Heart right ventricle (tissue), 16 donors: Measurements from ENCODE around the gene ZFAND3. TPM values are rescaled to one million over a fixed set of nuclear protein-coding genes. Genes with fewer than 3 reads are reported as not detected.

ENCODE experiments used
- ATAC-seq, 8 donors: fragments of 200-7000 bp; cut with Tn5 transposase; one replicate each; pipeline ENCODE4 v1.9.1; 2020; ENCODE audit warnings: mild to moderate bottlenecking in 8 of 8, moderate library complexity in 8 of 8, moderate number of reproducible peaks in 1 of 8
- DNase-seq, 2 donors: peaks; one replicate each; pipeline ENCODE4 v3.0.0-alpha.2; 2020
- H3K27ac ChIP-seq, 10 donors: fragments of 200-600 bp; sonication (generic) in 2 of 10; one replicate each; pipeline versions ENCODE4 v1.5.0 to v1.8.0; 2020 to 2022; ENCODE audit warnings: mild to moderate bottlenecking in 3 of 10
- H3K27me3 ChIP-seq, 7 donors: fragments of 200-600 bp; one replicate each; pipeline ENCODE4 v1.8.0; 2021 to 2022; ENCODE audit warnings: mild to moderate bottlenecking in 2 of 7
- H3K36me3 ChIP-seq, 9 donors: fragments of 200-600 bp; sonication (generic) in 1 of 9; one replicate each; pipeline versions ENCODE4 v1.5.0 to v1.8.0; 2020 to 2022; ENCODE audit warnings: mild to moderate bottlenecking in 2 of 9
- H3K4me1 ChIP-seq, 9 donors: fragments of 200-600 bp; sonication (generic) in 1 of 9; one replicate each; pipeline versions ENCODE4 v1.5.0 to v1.8.0; 2020 to 2022; ENCODE audit warnings: mild to moderate bottlenecking in 4 of 9
- H3K4me3 ChIP-seq, 10 donors: fragments of 200-600 bp; sonication (generic) in 2 of 10; one replicate each; pipeline versions ENCODE4 v1.5.0 to v1.8.0; 2020 to 2022; ENCODE audit warnings: mild to moderate bottlenecking in 7 of 10, moderate library complexity in 2 of 10
- H3K9me3 ChIP-seq, 11 donors: fragments of 200-600 bp in 10 of 11; sonication (generic) in 2 of 11; one replicate each; pipeline versions ENCODE4 v1.5.0 to v1.8.0; 2013 to 2022; ENCODE audit warnings: mild to moderate bottlenecking in 2 of 11, control low read depth in 1 of 11, moderate library complexity in 1 of 11
- WGBS, 2 donors: extraction: QIAGEN DNeasy Blood & Tissue Kit; methylation state at CpG; one replicate each; pipeline ENCODE4 v1.1.7; 2013; ENCODE audit warnings: inconsistent platforms in 1 of 2; 5-methylcytosine and 5-hydroxymethylcytosine counted together
- intact Hi-C, 10 donors: fragments of 100-400 bp; cut with DNase I; formaldehyde crosslinking; loops; one replicate each; pipeline versions ENCODE4 v1.11.1 to v1.14.2; 2022
- polyA plus RNA-seq, 2 donors: library from polyadenylated mRNA; stranded (reverse); fragments of 200-250 nt; gene quantifications; one replicate each; pipeline ENCODE4 v1.2.3, GENCODE V29; 2013
- total RNA-seq, 10 donors: library from RNA; stranded (reverse); fragmentation: NEBNext Ultra II Directional in 3 of 10; extraction: Animal tissue kit (Norgen Biotek cat#: 25700) in 3 of 10; gene quantifications; one replicate each; pipeline versions ENCODE4 v1.2.1 to v1.2.4, GENCODE V29; 2021 to 2023
- TF ChIP-seq, protein P1 (sequence below), 9 donors: fragments of 200-600 bp; sonication (generic) in 2 of 9; IDR thresholded peaks; one replicate each; pipeline versions ENCODE4 v1.5.0 to v1.8.0; 2021 to 2022; ENCODE audit warnings: antibody characterized with exemption in 9 of 9, mild to moderate bottlenecking in 5 of 9, moderate library complexity in 1 of 9
- donor health status: Arrhythmogenic right ventricular cardiomyopathy.
- donor health status: ischemic (EF 13 %, LVEDD 7.1; RV severe dilation, severe dysfunction).
- donor health status: healthy with polysubstance abuse.
- donor health status: DM: no; HTN: yes; CAD: no.
- donor health status: DM: no; HTN: no; CAD: no.
- donor health status: ischemic (EF 25% LVEDD 6.9; RV normal size, moderate dysfunction).
- donor health status: ischemic (EF 25% LVEDD 5.7; RV mildly dilated, moderate dysfunction).
- donor health status: healthy.
- donor health status: DM: yes; HTN: yes; CAD: no.
- donor health status: Ischemic cardiomyopathy.
- donor health status: ischemic (EF 35%, LVEDD 5.7; RV mildly dilated, moderate dysfunction).
- donor health status: nonischemic (EF 11% LVEDD 7.7; RV severe dilation, severe dysfunction).
- donor health status: DM: yes; HTN: yes; CAD: no.
- donor health status: PGD.
- donor health status: ischemic (EF 29% LVEDD 5.4; RV normal size, mild dysfunction).
- donor health status: nonischemic (EF 23%, LVEDD 6.1; RV moderate dilation, normal function).

Gene ZFAND3
- total and polyA plus RNA-seq, 12 donors: 24.4 to 123 (median 105) TPM

DNA sequence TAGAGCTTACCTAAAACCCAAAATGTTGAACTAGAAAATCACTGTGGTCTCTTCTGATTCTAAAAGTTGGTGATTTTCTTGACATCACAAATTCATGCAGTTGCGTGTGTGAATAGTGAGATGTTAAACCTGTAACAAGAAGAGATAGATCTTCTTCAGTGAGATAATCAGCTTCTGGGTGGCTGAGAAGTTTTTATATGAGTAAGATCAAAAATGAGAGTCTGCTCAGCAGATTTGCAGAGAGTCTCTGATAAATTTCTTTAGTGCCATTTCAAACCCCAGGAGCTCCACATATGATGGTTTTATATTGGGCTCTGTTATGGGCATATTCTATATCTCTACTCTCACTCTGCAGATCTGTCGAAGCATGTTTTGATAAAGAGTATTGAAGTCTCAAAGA lies 185.4 kb downstream of the ZFAND3 start:
- no peaks in the 10 kb centered on the region for H3K9me3 ChIP-seq
- TF ChIP-seq, protein P1, sequence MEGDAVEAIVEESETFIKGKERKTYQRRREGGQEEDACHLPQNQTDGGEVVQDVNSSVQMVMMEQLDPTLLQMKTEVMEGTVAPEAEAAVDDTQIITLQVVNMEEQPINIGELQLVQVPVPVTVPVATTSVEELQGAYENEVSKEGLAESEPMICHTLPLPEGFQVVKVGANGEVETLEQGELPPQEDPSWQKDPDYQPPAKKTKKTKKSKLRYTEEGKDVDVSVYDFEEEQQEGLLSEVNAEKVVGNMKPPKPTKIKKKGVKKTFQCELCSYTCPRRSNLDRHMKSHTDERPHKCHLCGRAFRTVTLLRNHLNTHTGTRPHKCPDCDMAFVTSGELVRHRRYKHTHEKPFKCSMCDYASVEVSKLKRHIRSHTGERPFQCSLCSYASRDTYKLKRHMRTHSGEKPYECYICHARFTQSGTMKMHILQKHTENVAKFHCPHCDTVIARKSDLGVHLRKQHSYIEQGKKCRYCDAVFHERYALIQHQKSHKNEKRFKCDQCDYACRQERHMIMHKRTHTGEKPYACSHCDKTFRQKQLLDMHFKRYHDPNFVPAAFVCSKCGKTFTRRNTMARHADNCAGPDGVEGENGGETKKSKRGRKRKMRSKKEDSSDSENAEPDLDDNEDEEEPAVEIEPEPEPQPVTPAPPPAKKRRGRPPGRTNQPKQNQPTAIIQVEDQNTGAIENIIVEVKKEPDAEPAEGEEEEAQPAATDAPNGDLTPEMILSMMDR (IDR thresholded peaks at IDR 0.05): no peak
- H3K27me3 ChIP-seq: no peaks in the 10 kb centered on the region
- ATAC-seq: no peak
- no peak overlapping the region for H3K4me3 ChIP-seq
- H3K4me1 ChIP-seq: peaks cover 0 to 38% (median 19%) of the 10 kb centered on the region in 9 donors
- H3K36me3 ChIP-seq: no peaks in the 10 kb centered on the region
- DNase-seq: no peak
- intact Hi-C loops: loop anchor here in 2 of 10 donors (5.0 to 10.0 kb wide), 2 partner anchors 190 to 213 kb away; partner anchors contain the start of gene ZFAND3 (in 1 of the 2)
- no peak overlapping the region for H3K27ac ChIP-seq
- whole genome bisulfite sequencing, 2 donors: 97 to 99% methylated on average over 2 of the region's 2 CpGs

DNA sequence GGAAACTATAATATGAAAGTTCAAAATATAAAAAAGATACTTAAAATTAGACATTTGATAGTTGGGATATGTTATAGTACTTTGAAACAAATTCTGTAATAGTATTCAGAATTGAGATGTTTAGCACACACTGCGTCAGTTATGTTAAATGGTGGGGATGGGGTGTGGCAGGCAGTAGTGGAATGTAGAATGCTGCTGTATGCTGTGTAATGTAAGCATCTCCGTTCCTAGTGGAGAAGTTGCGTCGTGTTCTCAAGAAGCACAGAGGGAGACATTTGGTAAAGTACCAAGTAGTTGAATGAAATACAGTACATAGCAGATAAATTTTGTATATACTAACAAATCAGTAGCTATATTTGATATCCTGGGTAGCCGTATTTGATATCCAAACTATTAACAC lies 192.4 kb downstream of the ZFAND3 start:
- TF ChIP-seq, protein P1 (IDR thresholded peaks at IDR 0.05): no peak
- Histone ChIP-seq H3K27ac (no peak overlapping the region), H3K9me3 (peaks cover 0 to 18% (median 3%) of the 10 kb centered on the region in 11 donors), H3K4me1 (peaks cover 0 to 34% (median 11%) of the 10 kb centered on the region in 9 donors), H3K36me3 (no peaks in the 10 kb centered on the region), H3K27me3 (no peaks in the 10 kb centered on the region), H3K4me3 (no peak overlapping the region)
- no peak for DNase-seq
- ATAC-seq: no peak
- 83% methylated on average over 5 of the region's 5 CpGs for WGBS, 2 donors
- intact Hi-C loops: loop anchor here (2.0 to 10.0 kb wide), 6 partner anchors 187 to 307 kb away; no protein-coding TSS in a partner anchor

DNA sequence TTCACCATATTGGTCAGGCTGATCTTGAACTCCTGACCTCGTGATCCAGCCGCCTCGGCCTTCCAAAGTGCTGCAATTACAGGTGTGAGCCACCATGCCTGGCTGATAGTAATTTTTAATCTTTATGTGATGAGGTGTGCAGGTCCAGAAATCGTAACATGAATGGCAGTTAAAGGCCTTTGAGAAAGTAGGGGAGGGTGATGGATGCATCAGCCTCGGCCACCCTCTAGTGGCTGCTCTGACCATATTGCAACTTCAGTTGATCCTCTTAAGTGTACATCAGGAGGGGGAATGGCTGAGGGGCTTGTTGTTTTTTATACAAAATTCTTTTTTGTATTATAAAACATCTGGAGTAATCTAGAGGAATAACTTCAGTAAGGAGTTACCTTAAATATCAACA lies 193.0 kb downstream of the ZFAND3 start:
- DNase-seq: no peak
- TF ChIP-seq, protein P1 (IDR thresholded peaks at IDR 0.05): peak; percentile 30 to 76 (median 66)
- WGBS, 2 donors: 66 to 68% methylated on average over 5 of the region's 5 CpGs
- Histone ChIP-seq H3K36me3 (no peaks in the 10 kb centered on the region), H3K4me1 (peaks cover 0 to 39% (median 13%) of the 10 kb centered on the region in 9 donors), H3K27ac (no peak overlapping the region), H3K4me3 (no peak overlapping the region), H3K27me3 (no peaks in the 10 kb centered on the region), H3K9me3 (peaks cover 0 to 18% (median 3%) of the 10 kb centered on the region in 11 donors)
- intact Hi-C loops: loop anchor here (2.0 to 10.0 kb wide), 6 partner anchors 188 to 308 kb away; no protein-coding TSS in a partner anchor
- peak in 6 of 8 donors; percentile 52 to 80 (median 72) for ATAC-seq

DNA sequence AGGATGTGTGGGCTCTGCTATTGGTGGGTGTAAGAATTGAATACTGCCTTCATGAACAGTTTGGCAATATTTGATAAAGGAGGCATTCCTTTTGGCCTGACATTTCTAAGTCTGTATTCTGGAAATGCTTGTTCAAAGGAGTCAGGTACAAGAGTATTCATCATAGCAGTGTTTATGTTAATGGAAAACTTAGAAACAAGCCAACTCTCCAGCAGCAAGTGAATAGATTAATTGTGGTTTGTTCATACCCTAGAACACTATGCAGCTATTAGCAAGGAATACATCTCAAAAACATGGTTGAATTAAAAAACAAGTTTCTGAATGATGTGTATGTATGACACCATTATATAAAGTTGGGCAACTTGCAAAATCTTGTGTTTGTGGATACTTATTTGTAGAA lies 195.8 kb downstream of the ZFAND3 start:
- TF ChIP-seq, protein P1 (IDR thresholded peaks at IDR 0.05): no peak
- intact Hi-C loops: loop anchor here in 6 of 10 donors (5.0 to 10.0 kb wide), 4 partner anchors 191 to 311 kb away; no protein-coding TSS in a partner anchor
- no peak overlapping the region for H3K27ac ChIP-seq

More for the DNA sequence above, 195.8 kb downstream of the ZFAND3 start:
- Histone ChIP-seq H3K9me3 (peaks cover 0 to 17% (median 3%) of the 10 kb centered on the region in 11 donors), H3K4me1 (peaks cover 0 to 24% (median 7%) of the 10 kb centered on the region in 9 donors), H3K27me3 (no peaks in the 10 kb centered on the region), H3K4me3 (no peak overlapping the region), H3K36me3 (no peaks in the 10 kb centered on the region)
- ATAC-seq: no peak
- no peak for DNase-seq
